Fibroblast of the aortic adventitia (primary cell): ENCODE results near the gene PSMB1. TPM values are rescaled to one million over a fixed set of nuclear protein-coding genes. Genes with fewer than 3 reads are reported as not detected.

Source experiments
- DNase-seq: peaks from one replicate; pipeline ENCODE4 v3.0.0-alpha.2; 2010; ENCODE audit warnings: low read depth
- H3K4me3 ChIP-seq: 2 replicates; pipeline ENCODE4 v1.5.1; 2011; ENCODE audit warnings: low read depth, mild to moderate bottlenecking, control low read depth, low read length, moderate library complexity
- CTCF ChIP-seq: IDR thresholded peaks from 2 replicates; pipeline ENCODE4 v1.5.1; 2011; ENCODE audit warnings: mild to moderate bottlenecking, low read length, control low read depth, inconsistent platforms; ENCODE audit not compliant: insufficient read depth
- total RNA-seq: library from RNA; depleted of rRNA; stranded (reverse); fragments of >200 nt; gene quantifications from 2 replicates; pipeline ENCODE4 v1.2.3, GENCODE V29; 2012; ENCODE audit warnings: low replicate concordance

Gene PSMB1
- total RNA-seq, 1 donor: 248 TPM

- DNase-seq: no peak
- no peak for TF ChIP-seq CTCF
- H3K4me3 ChIP-seq: peak overlapping the region; percentile 98
These were observed 2.2 kb upstream of the PSMB1 start for GRCh38 chr6:170555305-170555704.

- peak overlapping the region; percentile 98 for H3K4me3 ChIP-seq
- DNase-seq: no peak
- no peak for TF ChIP-seq CTCF
These were observed 1.7 kb upstream of the PSMB1 start for GRCh38 chr6:170554796-170555137.

- DNase-seq: peak; percentile 99
- H3K4me3 ChIP-seq: peak within 1 kb of the TSS; percentile 98
- no peak for TF ChIP-seq CTCF
These were observed 1.1 kb upstream of the PSMB1 start, which contains the start of gene TBP for GRCh38 chr6:170554013-170554795. TSS of gene TBP (plus strand) at chr6:170554369. CDS start at chr6:170557030, 2,661 bp downstream.

- no peak for TF ChIP-seq CTCF
- peak overlapping the region; percentile 98 for H3K4me3 ChIP-seq
- DNase-seq: peak; percentile 59
These were observed 466 bp upstream of the PSMB1 start for GRCh38 chr6:170553534-170554012.

GRCh38 chr6:170545405-170545804 lies 7.7 kb downstream of the PSMB1 start:
- H3K4me3 ChIP-seq: no peak overlapping the region
- TF ChIP-seq CTCF: no peak
- no peak for DNase-seq

- H3K4me3 ChIP-seq: no peak overlapping the region
- no peak for DNase-seq
- no peak for TF ChIP-seq CTCF
These were observed 10.9 kb downstream of the PSMB1 start for GRCh38 chr6:170542031-170542719.
